K562 (cell line): Measurements from ENCODE around the gene RABL6. TPM values are rescaled to one million over a fixed set of nuclear protein-coding genes. Genes with fewer than 3 reads are reported as not detected.

Experiments
- ATAC-seq: fragments of 200-7000 bp; cut with Tn5 transposase; 3 replicates; pipeline ENCODE4 v1.9.1; 2020; ENCODE audit warnings: moderate library complexity
- BruUV-seq: library from RNA; stranded (reverse); fragments of 400-500 nt; replicated peaks from 2 replicates; lab custom pipeline; 2021; lab: Mats Ljungman, UMichigan
- CTCF ChIA-PET: fragments of 300-600 bp; formaldehyde crosslinking; extraction: SDS; loops from one replicate; lab custom pipeline; 2021; ENCODE audit warnings: low intra/inter-chr PET ratio; lab: Yijun Ruan, JAX
- POLR2A ChIA-PET: fragments of 300-600, 350-650 bp; sonication (Branson Sonifier 250); formaldehyde crosslinking; extraction: SDS; loops from one replicate; lab custom pipeline; 2021; ENCODE audit warnings: antibody characterized with exemption, inconsistent platforms; lab: Yijun Ruan, JAX
- DNase-seq, 4 experiments: peaks; one replicate each; pipeline versions ENCODE4 v3.0.0 to v3.0.0-alpha.2; 2011 to 2018; ENCODE audit warnings: low spot score in 3 of 4, mixed read lengths in 3 of 4; ENCODE audit errors: extremely low read depth in 1 of 4
- FAIRE-seq: peaks from 2 replicates; lab custom pipeline; 2011; peaks lifted over from hg19 to GRCh38; lab: Jason Lieb, UNC
- H2AFZ ChIP-seq: 2 replicates; pipeline ENCODE4 v1.6.0; 2011; ENCODE audit warnings: low read depth, low read length, control low read depth, inconsistent platforms
- H3K27ac ChIP-seq: fragments of 200-600 bp; 3 replicates; pipeline ENCODE4 v1.8.0; 2011; ENCODE audit warnings: low read depth, mild to moderate bottlenecking, control low read depth, inconsistent platforms, low read length, moderate library complexity, mixed read lengths; ENCODE audit errors: extremely low read depth
- H3K27me3 ChIP-seq, 2 experiments: fragments of 300-600 bp in 1 of 2; 2 replicates in 1 of 2; 3 replicates in 1 of 2; pipeline versions ENCODE4 v1.6.0 to v1.8.0; 2011; ENCODE audit warnings: inconsistent platforms in 2 of 2, low read length in 2 of 2, mild to moderate bottlenecking in 1 of 2, mixed read lengths in 1 of 2, moderate library complexity in 1 of 2; ENCODE audit not compliant: control insufficient read depth in 2 of 2, insufficient read depth in 2 of 2
- H3K36me3 ChIP-seq: fragments of 300-600 bp; 3 replicates; pipeline ENCODE4 v1.8.0; 2011; ENCODE audit warnings: mild to moderate bottlenecking, low read length, inconsistent platforms; ENCODE audit not compliant: control insufficient read depth, insufficient read depth
- H3K4me1 ChIP-seq, 2 experiments: fragments of 200-600 bp in 1 of 2; replicated peaks in 1 of 2; 2 replicates in 1 of 2; 3 replicates in 1 of 2; pipeline versions ENCODE4 v1.5.1 to v1.8.0; 2011; ENCODE audit warnings: inconsistent platforms in 2 of 2, low read length in 2 of 2, mild to moderate bottlenecking in 1 of 2, mixed read lengths in 1 of 2, moderate library complexity in 1 of 2; ENCODE audit not compliant: control insufficient read depth in 2 of 2, insufficient read depth in 2 of 2
- H3K4me2 ChIP-seq: 2 replicates; pipeline ENCODE4 v1.6.1; 2011; ENCODE audit warnings: low read length, control low read depth, inconsistent platforms, mixed read lengths; ENCODE audit not compliant: insufficient read depth
- H3K4me3 ChIP-seq: fragments of 200-600 bp; sonication (generic), shearing (Covaris generic); 2 replicates; pipeline ENCODE4 v1.5.1; 2016; ENCODE audit warnings: control low read depth, inconsistent platforms
- H3K79me2 ChIP-seq: fragments of 200-600 bp; 3 replicates; pipeline ENCODE4 v1.8.0; 2011; ENCODE audit warnings: low read length, inconsistent platforms; ENCODE audit not compliant: control insufficient read depth, insufficient read depth
- H3K9ac ChIP-seq, 2 experiments: 2 replicates each; pipeline versions ENCODE4 v1.6.0 to v1.6.1; 2011; ENCODE audit warnings: low read depth in 2 of 2, low read length in 2 of 2, control low read depth in 1 of 2, inconsistent platforms in 1 of 2, mild to moderate bottlenecking in 1 of 2, mixed read lengths in 1 of 2; ENCODE audit not compliant: insufficient read depth in 1 of 2
- H3K9me1 ChIP-seq: one replicate; pipeline ENCODE4 v1.6.0; 2011; ENCODE audit warnings: inconsistent platforms, mild to moderate bottlenecking, low read length, moderate library complexity; ENCODE audit not compliant: control insufficient read depth, insufficient read depth
- H3K9me3 ChIP-seq: replicated peaks from 2 replicates; pipeline ENCODE4 v1.5.1; 2011; ENCODE audit warnings: low read depth, low read length, inconsistent platforms; ENCODE audit not compliant: control insufficient read depth, insufficient read depth
- H4K20me1 ChIP-seq: replicated peaks from 2 replicates; pipeline ENCODE4 v1.6.1; 2011; ENCODE audit warnings: low read length, inconsistent platforms, mixed read lengths; ENCODE audit not compliant: control insufficient read depth, insufficient read depth
- BDP1 ChIP-seq: IDR thresholded peaks from 3 replicates; pipeline ENCODE4 v1.6.1; 2011; ENCODE audit not compliant: insufficient read length, insufficient read depth
- CCNT2 ChIP-seq: IDR thresholded peaks from 2 replicates; pipeline ENCODE4 v1.6.1; 2011; ENCODE audit warnings: borderline replicate concordance, low read depth, mild to moderate bottlenecking, moderate library complexity, mixed read lengths, low read length; ENCODE audit not compliant: insufficient read length; ENCODE audit errors: extremely low read depth
- ETV6 ChIP-seq, 3 experiments: fragments of 150-350 bp in 1 of 3; sonication (generic) in 1 of 3; formaldehyde crosslinking in 1 of 3; IDR thresholded peaks; 2 replicates each; pipeline versions ENCODE4 v1.6.1 to v1.8.0; 2014 to 2022; ENCODE audit warnings: borderline replicate concordance in 2 of 3, low read depth in 2 of 3, antibody characterized with exemption in 1 of 3, low read length in 1 of 3, mild to moderate bottlenecking in 1 of 3, missing genetic modification reagents in 1 of 3
- NFIC ChIP-seq: fragments of 450-650 bp; IDR thresholded peaks from 2 replicates; pipeline ENCODE4 v1.6.1; 2017; ENCODE audit warnings: mild to moderate bottlenecking, inconsistent platforms
- OTX1 ChIP-seq: fragments of 450-650 bp; formaldehyde crosslinking; IDR thresholded peaks from 2 replicates; pipeline ENCODE4 v1.4.0; 2022; ENCODE audit warnings: mild to moderate bottlenecking
- POLR3A ChIP-seq: IDR thresholded peaks from 2 replicates; pipeline ENCODE4 v1.6.1; 2011; ENCODE audit warnings: borderline replicate concordance, mild to moderate bottlenecking, moderate library complexity; ENCODE audit not compliant: insufficient read length, insufficient read depth; ENCODE audit errors: extremely low read depth
- SMAD1 ChIP-seq: fragments of 150-350 bp; IDR thresholded peaks from 2 replicates; pipeline ENCODE4 v1.6.1; 2014; ENCODE audit warnings: low read length, low read depth; ENCODE audit not compliant: partially characterized antibody
- STAT5A ChIP-seq: IDR thresholded peaks from 2 replicates; pipeline ENCODE4 v1.6.1; 2012; ENCODE audit warnings: low read length, inconsistent platforms, borderline replicate concordance
- TAF9B ChIP-seq: fragments of 450-650 bp; IDR thresholded peaks from 2 replicates; pipeline ENCODE4 v1.6.1; 2018; ENCODE audit warnings: mild to moderate bottlenecking; ENCODE audit not compliant: partially characterized antibody
- XRCC4 ChIP-seq: IDR thresholded peaks from one replicate; pipeline ENCODE4 v1.6.1; 2011; ENCODE audit not compliant: insufficient read depth, insufficient read length; ENCODE audit errors: extremely low read depth
- ZKSCAN8 ChIP-seq: fragments of 200-800 bp; sonication (Bioruptor generic); IDR thresholded peaks from 2 replicates; pipeline ENCODE4 v1.6.1; 2016; ENCODE audit warnings: missing genetic modification characterization, missing compliant biosample characterization
- ZNF324 ChIP-seq: fragments of 250-450 bp; sonication (Bioruptor Pico); IDR thresholded peaks from 2 replicates; pipeline ENCODE4 v1.4.0; 2020; ENCODE audit warnings: mild to moderate bottlenecking
- WGBS: fragments of 100-300 bp; shearing (Covaris generic); methylation state at CpG from one replicate; pipeline ENCODE4 v1.1.6; 2016; ENCODE audit warnings: low coverage, mixed read lengths; ENCODE audit not compliant: insufficient coverage; ENCODE audit errors: missing lambda C conversion rate; 5-methylcytosine and 5-hydroxymethylcytosine counted together
- in situ Hi-C: fragments of 300-500 bp; cut with MboI; formaldehyde crosslinking; loops from 4 replicates; pipeline ENCODE4 v1.15.0; 2018; ENCODE audit warnings: inconsistent platforms, mixed read lengths
- intact Hi-C: fragments of 100-400 bp; cut with micrococcal nuclease; formaldehyde crosslinking; loops from 2 replicates; pipeline ENCODE4 v1.14.2; 2022
- polyA plus RNA-seq, 8 experiments: library from polyadenylated mRNA; depleted of rRNA in 4 of 8; stranded (reverse) in 5 of 8; unstranded in 3 of 8; fragments of >200 nt; fragmentation: Nextera tagmentation in 2 of 8; fragmentation: Illumina TruSeq in 1 of 8; extraction: Ambion mirVana in 2 of 8; extraction: Trizol in 1 of 8; gene quantifications; 2 replicates each; pipeline versions ENCODE4 v1.2.1 to v1.2.3, GENCODE V29; 2011 to 2014; ENCODE audit warnings: inconsistent platforms in 1 of 8, missing spikeins in 1 of 8
- total RNA-seq, 7 experiments: library from RNA; depleted of rRNA in 6 of 7; stranded (reverse); fragments of >200 nt in 6 of 7; fragmentation: Illumina TruSeq in 2 of 7; extraction: Trizol in 2 of 7; gene quantifications; 2 replicates each; pipeline versions ENCODE4 v1.2.1 to v1.2.3, GENCODE V29; 2011 to 2021; ENCODE audit warnings: low replicate concordance in 1 of 7
- TF ChIP-seq, protein P1 (sequence below): fragments of 250-450 bp; sonication (Bioruptor Pico); IDR thresholded peaks from 2 replicates; pipeline ENCODE4 v1.8.0; 2021; ENCODE audit warnings: mild to moderate bottlenecking, moderate library complexity
- TF ChIP-seq, protein P2 (sequence below): fragments of 450-650 bp; formaldehyde crosslinking; IDR thresholded peaks from 2 replicates; pipeline ENCODE4 v1.4.0; 2020; ENCODE audit warnings: mild to moderate bottlenecking, mixed read lengths
- TF ChIP-seq, protein P3 (sequence below): fragments of 200-800 bp; sonication (Bioruptor generic); IDR thresholded peaks from 2 replicates; pipeline ENCODE4 v1.6.1; 2017; ENCODE audit warnings: missing genetic modification characterization, missing compliant biosample characterization

The RABL6 gene
- total and polyA plus RNA-seq, 9 of the 15 experiments (the other 6 are each of a cell fraction or from before 2014, with no cell fraction given), result 5.6 to 181 (median 84.5) TPM

DNA sequence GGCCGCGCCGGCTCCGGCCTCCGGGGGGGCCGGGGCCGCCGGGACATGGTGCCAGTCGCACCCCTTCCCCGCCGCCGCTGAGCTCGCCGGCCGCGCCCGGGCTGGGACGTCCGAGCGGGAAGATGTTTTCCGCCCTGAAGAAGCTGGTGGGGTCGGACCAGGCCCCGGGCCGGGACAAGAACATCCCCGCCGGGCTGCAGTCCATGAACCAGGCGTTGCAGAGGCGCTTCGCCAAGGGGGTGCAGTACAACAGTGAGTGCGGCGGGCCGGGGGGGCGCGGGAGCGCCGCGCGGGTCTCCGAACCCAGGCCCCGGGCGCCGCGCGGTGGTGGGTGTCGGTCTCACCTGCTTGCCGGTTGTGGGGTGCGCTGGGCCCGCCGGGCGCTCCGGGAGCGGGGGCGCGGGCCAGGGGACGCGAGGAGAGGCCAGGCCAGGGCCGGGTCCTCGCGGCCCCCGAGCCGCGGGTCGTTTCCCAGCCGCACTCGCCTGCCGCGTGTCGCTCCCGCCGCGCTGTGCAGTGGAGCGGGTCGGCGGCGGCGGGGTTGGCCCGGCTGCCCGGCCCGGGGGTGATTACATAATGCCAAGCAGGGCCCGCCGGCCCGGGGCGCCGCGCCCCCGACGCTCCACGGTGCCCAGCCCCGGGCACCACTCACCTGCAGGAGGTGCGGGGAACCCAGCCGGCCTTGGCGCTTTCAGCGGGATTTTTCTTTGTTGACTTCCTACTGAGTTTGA, 492 bp downstream of the RABL6 start:
- no peak overlapping the region for H2AFZ ChIP-seq
- peak overlapping the region; percentile 94 for H3K4me2 ChIP-seq
- peaks cover 50% of the 10 kb centered on the region for H3K36me3 ChIP-seq
- H3K79me2 ChIP-seq, result peaks cover 69% of the 10 kb centered on the region
- peak overlapping the region; percentile 97 for H3K4me3 ChIP-seq
- H3K9ac ChIP-seq, result peak overlapping the region; percentile 77 to 99
- WGBS, result under 1% methylated on average over 41 of the region's 93 CpGs
- no peak for FAIRE-seq
- H4K20me1 ChIP-seq, result no peaks in the 10 kb centered on the region
- H3K9me3 ChIP-seq, result no peaks in the 10 kb centered on the region
- no TSS peak for BruUV-seq
- peaks cover 26 to 50% of the 10 kb centered on the region in 2 experiments for H3K4me1 ChIP-seq
- DNase-seq, result peak in 3 of 4 experiments; percentile 45 to 66 (median 57)
- H3K27ac ChIP-seq, result peak overlapping the region; percentile 91
- in situ Hi-C loops (no loop called here), intact Hi-C loops (no loop called here)
- peak; percentile 38 for ATAC-seq
- ChIA-PET POLR2A (interaction anchor here (0.6 to 3.6 kb wide), 8 partner anchors 7 to 278 kb away, joined by 3 to 16 read pairs (median 4); no protein-coding TSS in a partner anchor), CTCF (interaction anchor here (0.6 to 0.9 kb wide), 3 partner anchors 21 to 81 kb away, joined by 3 read pairs; no protein-coding TSS in a partner anchor)
- no peaks in the 10 kb centered on the region for H3K27me3 ChIP-seq
- no peaks in the 10 kb centered on the region for H3K9me1 ChIP-seq
- TF ChIP-seq POLR3A (no peak), SMAD1 (no peak), CCNT2 (peak; percentile 22), BDP1 (no peak), STAT5A (no peak), NFIC (no peak), ETV6 (IDR thresholded peaks at IDR 0.05; ENCODE audit: borderline replicate concordance in 1 of 2, low read depth in 2 of 2, low read length in 1 of 2) (no peak), ETV6 (CRISPR knock-in tag; IDR thresholded peaks at IDR 0.05; ENCODE audit: borderline replicate concordance) (no peak), ZKSCAN8 (CRISPR knock-in tag) (no peak), TAF9B (no peak), ZNF324 (CRISPR knock-in tag) (no peak), OTX1 (no peak), XRCC4 (no peak)
- TF ChIP-seq, protein P1, sequence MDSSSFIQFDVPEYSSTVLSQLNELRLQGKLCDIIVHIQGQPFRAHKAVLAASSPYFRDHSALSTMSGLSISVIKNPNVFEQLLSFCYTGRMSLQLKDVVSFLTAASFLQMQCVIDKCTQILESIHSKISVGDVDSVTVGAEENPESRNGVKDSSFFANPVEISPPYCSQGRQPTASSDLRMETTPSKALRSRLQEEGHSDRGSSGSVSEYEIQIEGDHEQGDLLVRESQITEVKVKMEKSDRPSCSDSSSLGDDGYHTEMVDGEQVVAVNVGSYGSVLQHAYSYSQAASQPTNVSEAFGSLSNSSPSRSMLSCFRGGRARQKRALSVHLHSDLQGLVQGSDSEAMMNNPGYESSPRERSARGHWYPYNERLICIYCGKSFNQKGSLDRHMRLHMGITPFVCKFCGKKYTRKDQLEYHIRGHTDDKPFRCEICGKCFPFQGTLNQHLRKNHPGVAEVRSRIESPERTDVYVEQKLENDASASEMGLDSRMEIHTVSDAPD, result no peak
- TF ChIP-seq, protein P2, sequence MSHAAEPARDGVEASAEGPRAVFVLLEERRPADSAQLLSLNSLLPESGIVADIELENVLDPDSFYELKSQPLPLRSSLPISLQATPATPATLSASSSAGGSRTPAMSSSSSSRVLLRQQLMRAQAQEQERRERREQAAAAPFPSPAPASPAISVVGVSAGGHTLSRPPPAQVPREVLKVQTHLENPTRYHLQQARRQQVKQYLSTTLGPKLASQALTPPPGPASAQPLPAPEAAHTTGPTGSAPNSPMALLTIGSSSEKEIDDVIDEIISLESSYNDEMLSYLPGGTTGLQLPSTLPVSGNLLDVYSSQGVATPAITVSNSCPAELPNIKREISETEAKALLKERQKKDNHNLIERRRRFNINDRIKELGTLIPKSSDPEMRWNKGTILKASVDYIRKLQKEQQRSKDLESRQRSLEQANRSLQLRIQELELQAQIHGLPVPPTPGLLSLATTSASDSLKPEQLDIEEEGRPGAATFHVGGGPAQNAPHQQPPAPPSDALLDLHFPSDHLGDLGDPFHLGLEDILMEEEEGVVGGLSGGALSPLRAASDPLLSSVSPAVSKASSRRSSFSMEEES (CRISPR knock-in tag), result no peak
- TF ChIP-seq, protein P3, sequence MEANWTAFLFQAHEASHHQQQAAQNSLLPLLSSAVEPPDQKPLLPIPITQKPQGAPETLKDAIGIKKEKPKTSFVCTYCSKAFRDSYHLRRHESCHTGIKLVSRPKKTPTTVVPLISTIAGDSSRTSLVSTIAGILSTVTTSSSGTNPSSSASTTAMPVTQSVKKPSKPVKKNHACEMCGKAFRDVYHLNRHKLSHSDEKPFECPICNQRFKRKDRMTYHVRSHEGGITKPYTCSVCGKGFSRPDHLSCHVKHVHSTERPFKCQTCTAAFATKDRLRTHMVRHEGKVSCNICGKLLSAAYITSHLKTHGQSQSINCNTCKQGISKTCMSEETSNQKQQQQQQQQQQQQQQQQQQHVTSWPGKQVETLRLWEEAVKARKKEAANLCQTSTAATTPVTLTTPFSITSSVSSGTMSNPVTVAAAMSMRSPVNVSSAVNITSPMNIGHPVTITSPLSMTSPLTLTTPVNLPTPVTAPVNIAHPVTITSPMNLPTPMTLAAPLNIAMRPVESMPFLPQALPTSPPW (CRISPR knock-in tag), result peak; percentile 77
